SK-N-MC (cell line): Measurements from ENCODE around the gene CD300LD.

ENCODE experiments used
- EZH2 ChIP-seq: fragments of 200-600 bp; sonication (generic); IDR thresholded peaks from one replicate; pipeline ENCODE4 v1.6.1; 2017; ENCODE audit warnings: antibody characterized with exemption
- POLR2AphosphoS5 ChIP-seq: IDR thresholded peaks from 2 replicates; pipeline ENCODE4 v1.6.1; 2012; ENCODE audit warnings: mild to moderate bottlenecking, low read depth, low read length, borderline replicate concordance

- no peak for TF ChIP-seq EZH2
- TF ChIP-seq POLR2AphosphoS5: no peak
Measured at GRCh38 chr17:74585711-74586110, 6.4 kb downstream of the CD300LD start.
